ENCODE measurements around the gene TMUB2.

- TF ChIP-seq, protein P1, sequence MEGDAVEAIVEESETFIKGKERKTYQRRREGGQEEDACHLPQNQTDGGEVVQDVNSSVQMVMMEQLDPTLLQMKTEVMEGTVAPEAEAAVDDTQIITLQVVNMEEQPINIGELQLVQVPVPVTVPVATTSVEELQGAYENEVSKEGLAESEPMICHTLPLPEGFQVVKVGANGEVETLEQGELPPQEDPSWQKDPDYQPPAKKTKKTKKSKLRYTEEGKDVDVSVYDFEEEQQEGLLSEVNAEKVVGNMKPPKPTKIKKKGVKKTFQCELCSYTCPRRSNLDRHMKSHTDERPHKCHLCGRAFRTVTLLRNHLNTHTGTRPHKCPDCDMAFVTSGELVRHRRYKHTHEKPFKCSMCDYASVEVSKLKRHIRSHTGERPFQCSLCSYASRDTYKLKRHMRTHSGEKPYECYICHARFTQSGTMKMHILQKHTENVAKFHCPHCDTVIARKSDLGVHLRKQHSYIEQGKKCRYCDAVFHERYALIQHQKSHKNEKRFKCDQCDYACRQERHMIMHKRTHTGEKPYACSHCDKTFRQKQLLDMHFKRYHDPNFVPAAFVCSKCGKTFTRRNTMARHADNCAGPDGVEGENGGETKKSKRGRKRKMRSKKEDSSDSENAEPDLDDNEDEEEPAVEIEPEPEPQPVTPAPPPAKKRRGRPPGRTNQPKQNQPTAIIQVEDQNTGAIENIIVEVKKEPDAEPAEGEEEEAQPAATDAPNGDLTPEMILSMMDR (IDR thresholded peaks at IDR 0.05; ENCODE audit: poor library complexity) = no peak
- TF ChIP-seq EZH2 (IDR thresholded peaks at IDR 0.05; ENCODE audit: borderline replicate concordance) = no peak
Observed at GRCh38 chr17:44221862-44222111, 35.0 kb downstream of the TMUB2 start.
